Left ventricle myocardium inferior (tissue), 1 donor: ENCODE measurements around the gene NFKB1. TPM values are rescaled to one million over a fixed set of nuclear protein-coding genes. Genes with fewer than 3 reads are reported as not detected.

ENCODE experiments used
- DNase-seq: peaks from one replicate; pipeline ENCODE4 v3.0.0-alpha.2; 2020
- H3K27ac ChIP-seq: fragments of 200-600 bp; replicated peaks from 2 replicates; pipeline ENCODE4 v1.8.0; 2021
- H3K27me3 ChIP-seq: fragments of 200-600 bp; 2 replicates; pipeline ENCODE4 v1.8.0; 2021; ENCODE audit warnings: low read depth
- H3K36me3 ChIP-seq: fragments of 200-600 bp; 2 replicates; pipeline ENCODE4 v1.8.0; 2021
- H3K4me1 ChIP-seq: fragments of 200-600 bp; 2 replicates; pipeline ENCODE4 v1.8.0; 2021
- H3K4me3 ChIP-seq: fragments of 200-600 bp; 2 replicates; pipeline ENCODE4 v1.8.0; 2021; ENCODE audit warnings: mild to moderate bottlenecking, moderate library complexity
- H3K9me3 ChIP-seq: fragments of 200-600 bp; replicated peaks from 2 replicates; pipeline ENCODE4 v1.8.0; 2021
- intact Hi-C: fragments of 100-400 bp; cut with micrococcal nuclease; formaldehyde crosslinking; loops from one replicate; pipeline ENCODE4 v1.11.0; 2022
- total RNA-seq: library from RNA; stranded (reverse); fragmentation: NEBNext Ultra II Directional; extraction: Animal tissue kit (Norgen Biotek cat#: 25700); gene quantifications from one replicate; pipeline ENCODE4 v1.2.1, GENCODE V29; 2021
- TF ChIP-seq, protein P1 (sequence below): fragments of 200-600 bp; IDR thresholded peaks from 2 replicates; pipeline ENCODE4 v1.8.0; 2021; ENCODE audit warnings: antibody characterized with exemption, mild to moderate bottlenecking, borderline replicate concordance
- donor health status: DM: no; HTN: yes; CAD: no; lungs with severe emphysema.

Gene NFKB1
- total RNA-seq, 1 donor from 2014 or later: 18.0 TPM

DNA sequence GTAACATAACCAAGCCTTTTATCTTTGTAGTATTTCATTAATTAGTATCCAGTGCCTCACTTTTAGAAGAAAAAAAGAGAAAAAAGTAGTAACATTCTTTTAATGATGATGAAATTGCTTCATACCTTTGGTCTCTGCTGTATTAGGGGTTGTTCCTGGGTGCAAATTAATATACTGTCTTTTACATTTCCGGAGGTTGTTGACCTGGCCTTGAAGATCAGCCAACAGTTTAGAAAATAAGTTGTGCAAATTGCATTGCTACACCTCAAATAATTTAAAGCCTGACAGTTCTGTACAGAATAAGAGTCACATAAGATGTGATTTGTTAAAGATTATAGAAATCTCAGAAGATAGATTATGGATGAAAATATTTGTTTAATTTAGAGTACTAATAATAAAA lies 3.8 kb downstream of the NFKB1 start:
- Histone ChIP-seq H3K36me3 (no peaks in the 10 kb centered on the region), H3K4me1 (peaks cover 81% of the 10 kb centered on the region), H3K9me3 (no peaks in the 10 kb centered on the region), H3K27ac (no peak overlapping the region), H3K4me3 (no peak overlapping the region), H3K27me3 (no peaks in the 10 kb centered on the region)
- no peak for DNase-seq
- TF ChIP-seq, protein P1, sequence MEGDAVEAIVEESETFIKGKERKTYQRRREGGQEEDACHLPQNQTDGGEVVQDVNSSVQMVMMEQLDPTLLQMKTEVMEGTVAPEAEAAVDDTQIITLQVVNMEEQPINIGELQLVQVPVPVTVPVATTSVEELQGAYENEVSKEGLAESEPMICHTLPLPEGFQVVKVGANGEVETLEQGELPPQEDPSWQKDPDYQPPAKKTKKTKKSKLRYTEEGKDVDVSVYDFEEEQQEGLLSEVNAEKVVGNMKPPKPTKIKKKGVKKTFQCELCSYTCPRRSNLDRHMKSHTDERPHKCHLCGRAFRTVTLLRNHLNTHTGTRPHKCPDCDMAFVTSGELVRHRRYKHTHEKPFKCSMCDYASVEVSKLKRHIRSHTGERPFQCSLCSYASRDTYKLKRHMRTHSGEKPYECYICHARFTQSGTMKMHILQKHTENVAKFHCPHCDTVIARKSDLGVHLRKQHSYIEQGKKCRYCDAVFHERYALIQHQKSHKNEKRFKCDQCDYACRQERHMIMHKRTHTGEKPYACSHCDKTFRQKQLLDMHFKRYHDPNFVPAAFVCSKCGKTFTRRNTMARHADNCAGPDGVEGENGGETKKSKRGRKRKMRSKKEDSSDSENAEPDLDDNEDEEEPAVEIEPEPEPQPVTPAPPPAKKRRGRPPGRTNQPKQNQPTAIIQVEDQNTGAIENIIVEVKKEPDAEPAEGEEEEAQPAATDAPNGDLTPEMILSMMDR: no peak
- intact Hi-C loops: loop anchor here (10.0 kb wide), 1 partner anchor 90 kb away; no protein-coding TSS in a partner anchor

DNA sequence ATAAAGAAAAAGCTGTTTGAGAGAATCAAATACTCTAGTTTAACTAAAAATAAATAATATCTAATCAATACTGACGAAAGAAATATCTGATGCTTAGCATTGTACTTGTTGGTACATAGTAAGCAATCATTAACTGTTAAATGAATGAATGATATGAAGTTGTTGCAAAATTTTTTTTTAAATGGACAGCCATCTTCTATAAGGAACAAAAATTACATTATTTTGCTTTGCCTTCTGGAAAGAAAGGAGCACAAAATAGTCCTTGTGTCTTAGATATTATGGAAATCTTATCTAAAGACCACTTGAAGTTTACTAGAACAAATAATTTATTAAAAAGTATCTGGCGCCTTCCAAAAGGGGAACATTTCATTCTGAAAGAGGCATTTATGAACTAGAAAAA lies 4.5 kb downstream of the NFKB1 start:
- intact Hi-C loops: loop anchor here (10.0 kb wide), 1 partner anchor 89 kb away; no protein-coding TSS in a partner anchor
- H3K27me3 ChIP-seq: no peaks in the 10 kb centered on the region
- peaks cover 74% of the 10 kb centered on the region for H3K4me1 ChIP-seq
- TF ChIP-seq, protein P1: no peak
- H3K4me3 ChIP-seq: no peak overlapping the region
- no peaks in the 10 kb centered on the region for H3K9me3 ChIP-seq
- DNase-seq: no peak
- no peaks in the 10 kb centered on the region for H3K36me3 ChIP-seq
- H3K27ac ChIP-seq: no peak overlapping the region

DNA sequence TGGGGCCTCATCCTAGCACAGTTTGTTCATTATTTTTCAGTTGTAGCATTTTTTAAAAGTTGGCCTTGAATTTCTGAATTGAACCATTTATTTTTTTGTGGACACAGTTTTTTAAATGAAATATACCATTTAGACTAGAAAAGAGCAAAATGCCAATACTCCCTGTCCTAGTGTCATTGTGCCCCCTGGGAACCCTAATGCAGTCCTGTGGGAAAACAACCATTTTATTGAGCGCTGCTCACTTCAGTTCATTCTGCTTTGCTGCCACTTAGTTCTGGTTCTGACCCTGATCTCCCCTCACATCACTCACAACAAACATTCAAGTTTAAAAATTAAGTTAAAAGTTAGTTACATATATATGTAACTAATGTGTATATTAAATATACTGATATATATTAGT lies 5.4 kb downstream of the NFKB1 start:
- H3K27ac ChIP-seq: no peak overlapping the region
- H3K4me3 ChIP-seq: no peak overlapping the region
- TF ChIP-seq, protein P1: no peak
- no peaks in the 10 kb centered on the region for H3K27me3 ChIP-seq
- H3K36me3 ChIP-seq: no peaks in the 10 kb centered on the region
- DNase-seq: no peak
- intact Hi-C loops: loop anchor here (10.0 kb wide), 1 partner anchor 88 kb away; no protein-coding TSS in a partner anchor
- H3K4me1 ChIP-seq: peaks cover 72% of the 10 kb centered on the region
- no peaks in the 10 kb centered on the region for H3K9me3 ChIP-seq

DNA sequence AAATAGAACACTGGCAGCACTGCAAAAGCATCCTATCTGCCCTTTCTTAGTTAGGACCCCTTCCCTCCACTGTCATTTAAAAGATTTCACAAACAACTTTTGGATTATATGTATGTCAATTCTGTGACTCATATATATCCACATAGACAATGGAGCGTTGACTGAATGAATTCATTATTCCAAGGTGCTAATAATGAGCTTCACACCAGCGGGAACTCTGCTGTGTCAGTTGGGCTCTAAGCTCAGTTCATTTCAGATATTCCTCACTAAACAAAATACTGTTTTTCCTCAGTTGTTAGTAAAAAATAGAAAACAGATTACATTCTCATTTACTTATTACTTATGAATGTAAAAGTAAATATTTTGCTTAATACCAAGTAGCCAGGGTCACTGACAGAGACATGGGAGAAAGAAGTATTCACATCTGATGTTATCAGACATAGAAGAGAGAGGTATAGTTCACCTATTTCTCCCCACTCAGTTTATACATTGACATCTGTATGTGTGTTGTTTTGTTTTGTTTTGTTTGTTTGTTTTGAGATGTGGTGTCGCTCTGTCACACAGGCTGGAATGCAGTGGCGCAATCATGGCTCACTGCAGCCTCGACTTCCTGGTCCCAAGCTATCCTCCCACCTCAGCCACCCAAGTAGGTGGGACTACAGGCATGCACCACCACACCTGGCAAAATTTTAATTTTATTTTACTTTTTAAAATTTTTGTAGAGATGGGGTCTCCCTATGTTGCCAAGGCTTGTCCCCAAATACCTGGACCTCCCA lies 10.9 kb downstream of the NFKB1 start:
- Histone ChIP-seq H3K4me3 (no peak overlapping the region), H3K27me3 (no peaks in the 10 kb centered on the region), H3K4me1 (peaks cover 17% of the 10 kb centered on the region), H3K36me3 (no peaks in the 10 kb centered on the region), H3K9me3 (peaks cover 14% of the 10 kb centered on the region), H3K27ac (no peak overlapping the region)
- no peak for DNase-seq
- intact Hi-C loops: no loop called here
- TF ChIP-seq, protein P1: no peak

DNA sequence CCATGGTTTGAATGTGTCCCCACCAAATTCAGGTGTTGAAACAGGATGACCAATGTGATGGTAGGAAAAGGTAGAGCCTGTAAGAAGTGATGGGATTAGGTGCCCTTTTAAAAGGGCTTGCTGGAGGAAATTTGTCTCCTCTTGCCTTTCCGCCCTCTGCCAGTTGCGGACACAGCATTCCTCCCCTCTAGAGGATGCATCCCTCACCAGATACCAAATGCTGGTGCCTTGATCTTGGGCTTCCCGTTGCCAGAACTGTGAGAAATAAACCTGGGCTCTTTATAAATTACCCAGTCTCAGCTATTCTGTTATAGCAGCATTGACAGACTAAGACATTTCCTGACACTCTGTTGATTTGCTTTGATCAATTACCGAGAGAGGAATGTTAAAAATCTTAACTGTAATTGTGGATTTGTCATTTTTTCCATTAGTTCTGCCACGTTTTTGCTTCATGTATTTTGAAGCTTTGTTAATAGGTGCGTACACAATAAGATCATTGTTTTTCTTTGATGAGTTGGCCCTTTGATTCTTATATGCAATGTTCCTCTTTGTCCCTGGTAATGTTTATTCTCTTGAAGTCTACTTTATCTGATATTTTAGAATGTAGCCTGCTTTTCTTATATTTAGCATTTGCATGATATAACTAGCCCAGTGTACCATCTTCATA lies 13.3 kb downstream of the NFKB1 start:
- no peaks in the 10 kb centered on the region for H3K27me3 ChIP-seq
- H3K27ac ChIP-seq: no peak overlapping the region
- DNase-seq: no peak
- H3K4me1 ChIP-seq: peaks cover 23% of the 10 kb centered on the region
- no peaks in the 10 kb centered on the region for H3K36me3 ChIP-seq
- TF ChIP-seq, protein P1: no peak
- intact Hi-C loops: no loop called here
- no peak overlapping the region for H3K4me3 ChIP-seq
- H3K9me3 ChIP-seq: peaks cover 14% of the 10 kb centered on the region
